GM19395 (cell line): Measurements from ENCODE around the gene PRKAG2.
"Not testable (repeated sequence)": the region's sequence is repeated elsewhere in the genome, so short reads cannot be mapped to it uniquely, and the experiment has no call there.

Experiments
- ATAC-seq: cut with Tn5 transposase; IDR thresholded peaks from one replicate; pipeline ENCODE4 v1.9.1; 2021; ENCODE audit warnings: mild to moderate bottlenecking, moderate library complexity; ENCODE audit not compliant: unreplicated experiment

PRKAG2 gene

DNA sequence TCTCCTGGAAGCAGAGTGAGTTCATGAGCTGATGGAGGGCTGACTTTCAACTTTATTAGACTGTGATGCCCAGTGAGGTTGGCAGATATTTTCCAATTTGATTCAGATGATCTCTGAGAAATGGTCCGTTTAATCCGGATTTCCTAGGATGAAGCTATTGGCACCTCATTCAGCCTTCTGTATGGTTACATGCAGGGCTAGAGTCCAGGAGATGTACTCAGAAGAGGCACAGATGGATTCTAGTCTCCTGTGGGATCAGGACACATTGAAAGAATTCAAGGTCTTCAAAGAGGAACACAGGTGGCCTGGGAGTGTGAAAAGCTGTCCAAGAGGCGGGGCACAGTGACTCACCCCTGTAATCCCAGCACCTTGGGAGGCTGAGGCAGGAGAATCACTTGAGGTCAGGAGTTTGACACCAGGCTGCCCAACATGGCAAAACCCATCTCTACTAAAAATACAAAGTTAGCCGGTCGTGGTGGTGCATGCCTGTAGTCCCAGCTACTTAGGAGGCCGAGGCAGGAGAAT lies 334.2 kb downstream of the PRKAG2 start:
- no peak for ATAC-seq

DNA sequence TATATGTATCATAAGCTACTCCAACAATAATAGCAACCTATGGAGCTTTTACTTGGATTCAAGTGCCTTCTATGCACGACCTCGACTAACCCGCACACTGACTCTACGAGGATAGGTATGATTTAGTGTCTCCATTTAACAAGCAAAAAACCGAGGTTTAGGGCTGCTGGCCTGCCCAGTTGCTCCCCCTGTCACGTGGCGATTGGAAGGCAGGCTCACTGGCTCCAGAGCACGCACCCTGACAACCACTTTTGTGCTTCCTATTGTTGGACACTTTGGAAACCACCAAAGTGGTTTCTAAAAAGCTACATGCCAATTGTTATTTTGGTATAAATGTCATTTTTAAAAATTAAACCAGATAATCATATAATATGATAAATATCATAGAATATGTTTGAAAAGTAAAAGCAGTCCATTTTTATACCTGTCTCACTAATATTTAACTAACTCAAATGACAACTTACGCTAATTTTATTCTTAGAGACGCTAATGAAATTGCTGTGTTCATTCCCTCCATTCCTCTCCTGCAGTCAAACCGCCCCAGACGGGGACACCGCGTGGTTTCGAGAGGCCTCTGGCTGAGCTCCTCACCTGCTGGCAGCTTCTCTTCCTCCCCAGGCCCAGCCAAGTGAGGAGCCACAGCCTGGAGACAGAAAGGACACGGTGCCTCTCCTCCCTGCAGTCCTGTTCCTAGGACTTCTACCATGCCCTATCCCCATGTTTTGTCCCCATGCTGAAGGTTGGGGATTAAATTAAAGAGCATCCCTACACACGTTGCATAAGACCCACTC lies 335.0 kb downstream of the PRKAG2 start:
- no peak for ATAC-seq

- ATAC-seq, result no peak
These were observed 336.8 kb downstream of the PRKAG2 start for GRCh38 chr7:151540146-151540545.

GRCh38 chr7:151539088-151539671 lies 337.7 kb downstream of the PRKAG2 start:
- ATAC-seq, result no peak

DNA sequence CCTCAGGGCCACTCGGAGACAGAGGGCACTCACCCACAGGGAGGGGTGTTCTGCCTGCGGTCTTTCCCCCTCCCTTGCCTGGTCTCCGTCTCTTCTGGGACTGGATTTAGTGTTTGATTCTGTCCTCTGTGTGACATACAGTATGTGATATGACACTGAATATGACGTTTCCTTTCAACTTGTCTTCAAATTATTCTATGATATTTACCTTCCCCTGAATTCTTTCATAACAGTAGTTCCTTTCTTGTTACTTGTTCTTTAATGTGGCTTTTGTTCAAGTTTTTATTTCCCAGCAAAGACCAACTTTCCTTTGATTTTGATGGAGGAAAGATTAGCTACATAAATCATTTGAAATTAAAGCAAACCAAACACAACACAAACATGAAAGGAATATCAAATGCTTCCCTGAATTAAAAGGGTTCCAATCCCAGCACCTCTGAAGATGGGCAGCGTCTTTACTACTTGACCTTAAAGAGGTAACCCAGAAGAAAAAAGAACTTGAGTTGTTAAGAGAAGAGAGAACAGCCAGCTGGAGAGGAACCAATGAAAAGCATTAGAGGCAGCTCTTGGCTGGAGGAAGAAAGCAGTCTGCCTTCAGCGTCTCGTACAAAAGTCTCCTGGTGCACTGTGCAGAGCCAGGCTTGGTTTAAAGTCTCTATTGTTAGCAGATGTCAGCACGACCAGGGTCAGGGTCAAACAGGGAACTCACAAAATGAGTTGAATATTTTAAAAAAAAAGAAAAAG lies 338.9 kb downstream of the PRKAG2 start:
- ATAC-seq, result no peak

DNA sequence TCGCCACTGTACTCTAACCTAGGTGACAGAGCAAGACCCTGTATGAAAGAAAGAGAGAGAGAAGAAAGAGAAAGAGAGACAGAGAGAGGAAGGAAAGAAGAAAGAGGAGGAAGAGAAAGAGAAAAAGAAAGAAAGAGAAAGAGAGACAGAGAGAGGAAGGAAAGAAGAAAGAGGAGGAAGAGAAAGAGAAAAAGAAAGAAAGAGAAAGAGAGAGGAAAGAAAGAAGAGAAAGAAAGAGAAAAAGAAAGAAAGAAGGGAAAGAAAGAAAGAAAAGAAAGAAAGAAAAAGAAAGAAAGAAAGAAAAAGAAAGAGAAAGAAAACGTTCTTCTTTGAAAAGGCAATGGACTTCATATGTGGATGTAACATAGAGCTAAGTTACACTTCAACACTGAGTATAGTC lies 340.7 kb downstream of the PRKAG2 start:
- ATAC-seq, result not testable (repeated sequence)

DNA sequence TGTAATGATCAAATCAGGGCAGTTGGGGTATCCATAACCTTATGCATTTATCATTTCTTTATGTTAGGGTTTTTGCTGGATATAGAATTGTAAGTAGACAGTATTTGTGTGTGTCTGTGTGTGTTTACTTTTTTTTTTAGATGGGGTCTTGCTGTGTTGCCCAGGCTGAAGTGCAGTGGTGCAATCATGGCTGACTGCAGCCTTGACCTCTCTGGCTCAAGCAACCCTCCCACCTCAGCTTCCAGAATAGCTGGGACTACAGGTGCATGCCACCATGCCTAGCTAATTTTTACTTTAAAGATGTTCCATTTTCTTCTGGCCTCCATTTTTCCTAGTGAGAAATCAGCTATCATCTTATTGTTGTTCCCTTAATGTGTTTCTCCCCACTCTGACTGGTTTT lies 347.1 kb downstream of the PRKAG2 start:
- no peak for ATAC-seq

DNA sequence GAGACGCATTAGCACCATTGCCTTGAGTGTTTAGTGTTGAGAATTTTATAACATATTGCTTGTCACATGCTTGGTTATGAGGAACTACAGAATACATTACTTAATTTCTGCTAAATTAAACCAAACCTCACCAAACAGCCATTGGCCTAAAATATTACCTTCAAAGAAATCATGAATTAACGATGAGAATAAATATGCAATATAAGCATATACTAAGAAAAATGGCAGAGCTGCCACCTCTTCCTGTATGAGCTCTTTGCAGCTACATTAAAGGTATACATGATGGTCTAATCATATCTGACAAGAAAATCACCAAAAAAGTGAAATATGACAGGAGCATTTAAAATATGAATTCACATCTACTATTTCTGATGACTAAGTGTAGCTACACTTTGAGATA lies 352.1 kb downstream of the PRKAG2 start:
- ATAC-seq, result no peak

GRCh38 chr7:151524331-151524730 lies 352.6 kb downstream of the PRKAG2 start:
- ATAC-seq, result no peak

DNA sequence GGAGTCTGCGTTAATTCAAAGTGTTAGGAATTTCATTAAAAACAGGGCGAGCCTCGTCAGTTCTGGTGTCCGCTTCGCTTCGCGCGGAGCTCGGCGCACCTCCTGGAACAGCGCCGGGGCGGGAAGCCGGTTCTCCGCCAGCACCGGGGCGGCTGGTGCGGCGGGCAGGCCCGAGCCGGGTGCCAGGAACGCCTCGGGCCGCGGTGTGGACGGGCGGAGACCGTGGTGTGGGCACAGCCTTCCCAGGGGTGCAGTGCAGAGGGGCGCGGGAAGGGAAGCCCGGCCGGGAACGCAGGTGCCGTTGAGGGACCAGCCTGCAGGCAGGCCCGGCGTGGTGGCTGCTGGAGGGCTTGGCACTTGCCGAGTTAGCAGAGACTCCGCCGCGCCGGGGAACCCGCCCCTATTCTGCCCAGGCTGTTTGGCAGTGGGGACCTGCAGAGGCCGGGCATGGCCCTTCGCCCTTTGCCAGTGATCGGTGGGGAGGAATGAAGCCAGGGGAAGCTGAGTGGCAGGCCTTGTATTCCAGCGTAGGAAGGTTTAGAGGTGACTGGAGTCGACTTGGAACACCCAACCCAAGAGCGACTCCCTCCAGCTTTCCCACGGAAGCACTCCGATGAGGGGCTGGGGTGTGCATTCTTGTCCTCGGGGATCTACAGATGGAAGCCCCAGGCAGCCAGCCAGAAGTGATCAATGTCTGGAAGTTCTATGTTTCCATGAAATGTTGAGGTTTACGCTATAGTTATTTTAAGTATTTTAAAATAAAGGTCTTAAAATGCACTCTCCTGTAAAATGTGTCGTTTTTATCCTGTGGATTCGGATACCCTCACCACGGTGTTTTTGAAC lies 356.3 kb downstream of the PRKAG2 start:
- no peak for ATAC-seq

DNA sequence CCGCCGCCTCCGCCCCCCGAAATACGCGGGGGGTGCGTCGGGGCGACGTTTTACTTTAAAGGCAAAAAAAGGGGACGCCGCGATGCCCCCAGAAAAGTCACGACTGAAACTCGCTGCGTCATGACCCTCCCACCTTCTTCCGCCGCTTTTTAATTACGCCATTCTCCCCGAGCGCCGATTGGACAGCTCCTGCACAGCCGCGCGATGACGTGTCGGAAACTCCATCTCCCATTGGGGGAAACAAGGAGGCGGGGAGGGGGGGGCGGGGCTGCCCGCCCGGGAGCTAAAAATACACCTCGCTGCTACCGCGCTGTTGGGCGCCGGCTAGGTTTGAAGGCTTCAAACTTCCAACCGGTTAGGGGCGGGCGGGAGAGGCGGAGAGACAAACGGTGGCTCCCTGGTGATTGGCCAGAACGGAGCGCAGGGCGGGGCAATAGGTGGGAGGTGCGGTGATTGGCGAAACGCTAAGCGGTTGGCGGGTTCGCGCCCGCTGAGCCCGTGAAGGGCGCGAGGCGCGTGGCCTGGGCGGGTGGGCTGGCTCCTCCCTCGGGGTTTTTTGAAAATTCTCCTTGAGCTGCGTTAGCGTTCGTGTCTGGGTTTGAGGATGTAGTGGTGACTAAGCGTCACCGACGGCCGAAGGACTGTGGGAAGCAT lies 357.0 kb downstream of the PRKAG2 start, which contains the start of gene RHEB:
RHEB (minus strand) TSS at position 131 of the 654 bp plus-strand sequence. CDS start 384 bp downstream, outside the sequence.
- peak; percentile 76 for ATAC-seq

- peak; percentile 72 for ATAC-seq
These were observed 357.8 kb downstream of the PRKAG2 start for GRCh38 chr7:151518947-151519764.

DNA sequence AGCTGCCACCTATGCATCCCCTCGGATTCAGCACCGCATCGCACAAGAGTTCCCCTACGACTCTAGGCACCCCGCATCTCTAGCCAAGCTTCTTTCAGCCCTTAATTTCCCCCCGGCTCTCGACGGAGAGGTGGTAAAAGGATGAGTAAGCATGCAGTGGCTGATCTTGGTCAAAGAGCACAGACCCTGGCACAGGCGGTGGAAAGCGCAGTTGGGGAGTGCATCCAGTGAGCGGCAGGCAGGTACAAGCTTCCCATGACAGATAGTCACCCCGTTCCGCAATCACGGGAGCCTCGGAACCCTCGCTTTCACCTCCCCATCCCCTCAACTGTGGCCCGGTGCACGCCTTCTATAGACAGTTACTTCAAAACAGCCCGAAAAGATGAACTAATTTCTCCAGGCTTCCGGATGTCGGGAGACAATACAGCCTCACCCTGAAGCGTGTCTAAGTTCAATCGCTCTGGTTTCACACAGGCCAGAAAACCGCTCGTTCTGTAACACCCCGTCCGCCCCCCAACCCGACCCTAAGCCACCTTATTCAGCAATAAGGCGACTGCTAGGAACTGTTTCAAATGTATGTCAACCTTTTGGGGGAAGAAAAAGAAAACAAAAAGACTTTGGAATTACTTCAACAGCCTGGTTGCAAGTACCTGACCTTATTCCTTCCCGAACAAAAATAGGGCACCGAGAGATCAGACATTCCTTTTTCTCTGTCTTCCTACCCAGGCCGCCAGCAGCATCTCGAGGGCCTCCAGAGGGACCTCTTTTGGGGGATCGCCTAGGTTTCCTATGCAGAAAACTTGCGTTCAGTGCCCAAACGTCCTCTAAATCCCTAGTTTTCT lies 358.6 kb downstream of the PRKAG2 start:
- no peak for ATAC-seq

DNA sequence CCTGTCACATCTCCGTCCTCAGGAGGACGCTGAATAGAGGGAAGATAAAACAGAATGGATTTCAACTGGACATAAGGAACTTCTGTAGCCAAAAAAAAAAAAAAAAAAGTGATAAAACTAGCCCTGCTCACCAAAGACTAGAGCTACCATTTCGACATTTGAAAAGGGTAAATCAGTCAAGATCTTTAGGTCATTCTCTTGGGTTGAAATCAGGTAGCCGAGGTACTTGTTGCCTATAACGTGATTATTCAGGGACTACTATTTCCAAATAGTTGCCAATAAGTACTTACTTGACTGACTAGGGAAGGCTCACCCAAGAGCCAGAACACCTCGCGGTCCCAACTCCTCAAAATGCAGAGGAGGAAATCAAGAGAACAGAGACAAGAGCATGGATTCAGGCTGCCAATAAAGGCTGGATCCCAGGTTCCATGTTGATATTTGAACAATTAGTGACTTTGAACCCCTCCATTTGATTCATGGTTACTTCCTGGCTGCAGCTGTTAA lies 359.3 kb downstream of the PRKAG2 start:
- no peak for ATAC-seq

- no peak for ATAC-seq
These were observed 361.7 kb downstream of the PRKAG2 start for GRCh38 chr7:151515276-151515565.

- no peak for ATAC-seq
These were observed 362.2 kb downstream of the PRKAG2 start for GRCh38 chr7:151514461-151515275.

- ATAC-seq, result no peak
These were observed 363.8 kb downstream of the PRKAG2 start for GRCh38 chr7:151513133-151513532.

GRCh38 chr7:151512353-151512752 lies 364.6 kb downstream of the PRKAG2 start:
- no peak for ATAC-seq
